Measurements from ENCODE around the gene UTP11.

UTP11 gene

DNA sequence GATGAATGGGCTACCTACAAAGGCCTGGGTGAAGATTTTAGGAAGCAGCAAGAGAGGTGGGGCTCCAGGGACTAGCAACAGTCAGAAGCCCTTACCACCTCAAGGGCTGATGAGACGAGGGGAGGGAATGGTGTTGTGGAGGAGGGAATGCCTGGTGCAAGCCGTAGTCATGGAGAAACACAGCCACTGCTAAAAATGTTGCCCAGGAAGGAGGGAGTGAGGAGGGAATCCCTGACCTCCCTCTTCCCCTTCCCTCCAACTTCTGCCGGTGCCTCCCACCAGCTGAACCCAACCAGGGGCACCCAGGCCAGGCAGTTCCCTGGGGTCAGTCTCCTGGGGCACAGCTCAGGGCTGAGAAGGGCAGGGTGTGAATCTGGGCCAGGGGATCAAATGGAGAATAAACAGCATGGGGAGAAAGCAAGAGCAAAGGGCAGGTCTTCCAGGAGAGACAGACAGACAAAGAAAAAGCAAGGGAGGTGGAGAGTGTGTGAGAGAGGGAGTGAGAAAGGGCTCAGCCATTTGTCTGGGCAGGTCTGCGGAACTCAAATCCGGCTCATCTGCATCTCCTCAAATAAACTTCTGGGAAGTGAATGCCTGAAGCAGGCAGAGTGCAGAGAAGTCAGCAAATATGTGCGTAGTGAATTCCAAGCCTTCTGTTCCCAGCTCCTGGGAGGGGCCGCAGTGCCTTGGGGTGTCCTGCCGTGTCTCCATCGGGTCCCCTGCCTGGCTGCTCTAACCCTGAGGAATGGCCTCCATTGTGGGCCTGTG, 61.2 kb downstream of the UTP11 start:
- DNase-seq = no peak

DNA sequence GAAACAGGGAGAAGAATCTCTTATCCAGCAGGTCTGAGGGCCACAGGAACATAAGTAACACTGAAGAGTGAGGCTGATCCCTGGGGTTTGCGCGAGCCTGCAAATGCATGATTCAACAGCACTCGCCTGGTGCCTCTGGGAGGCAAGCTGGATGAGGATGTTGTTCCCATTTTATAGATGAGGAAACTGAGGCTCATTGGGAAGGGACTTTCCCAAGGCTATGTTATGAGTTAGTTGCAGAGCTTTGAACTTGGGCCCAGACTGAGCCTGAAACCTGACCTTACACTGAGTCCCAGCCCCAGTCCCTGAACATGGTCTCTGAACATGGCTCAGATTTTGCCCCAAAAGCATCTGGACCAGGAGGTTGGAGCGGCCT, 61.8 kb downstream of the UTP11 start:
- DNase-seq = no peak
